ENCODE measurements around the gene MRPL14. TPM values are rescaled to one million over a fixed set of nuclear protein-coding genes. Genes with fewer than 3 reads are reported as not detected.

MRPL14 gene
- total RNA-seq, 1 donor from 2014 or later, result 46.9 TPM

GRCh38 chr6:44129841-44130322 is 2.6 kb upstream of the MRPL14 start:
- no peak for DNase-seq (ENCODE audit: low spot score in 2 of 2, unreplicated experiment in 2 of 2)
- H3K4me3 Mint-ChIP-seq, result peak overlapping the region; percentile 81
- H3K27me3 Mint-ChIP-seq (ENCODE audit: low read depth), result no peaks in the 10 kb centered on the region
- H3K4me1 Mint-ChIP-seq, result peaks cover 38% of the 10 kb centered on the region
- TF ChIP-seq CTCF (IDR thresholded peaks at IDR 0.05; ENCODE audit: unreplicated experiment), result no peak
- H3K36me3 Mint-ChIP-seq, result no peaks in the 10 kb centered on the region
- H3K27ac Mint-ChIP-seq, result no peak overlapping the region
- H3K9me3 Mint-ChIP-seq, result no peaks in the 10 kb centered on the region

GRCh38 chr6:44128020-44128917 is 1.0 kb upstream of the MRPL14 start:
- peaks cover 38% of the 10 kb centered on the region for H3K4me1 Mint-ChIP-seq
- peak in 1 of 2 experiments; percentile 53 for DNase-seq (ENCODE audit: low spot score in 2 of 2, unreplicated experiment in 2 of 2)
- H3K27ac Mint-ChIP-seq, result no peak overlapping the region
- H3K9me3 Mint-ChIP-seq, result no peaks in the 10 kb centered on the region
- no peaks in the 10 kb centered on the region for H3K27me3 Mint-ChIP-seq (ENCODE audit: low read depth)
- peak overlapping the region; percentile 81 for H3K4me3 Mint-ChIP-seq
- H3K36me3 Mint-ChIP-seq, result no peaks in the 10 kb centered on the region
- TF ChIP-seq CTCF (IDR thresholded peaks at IDR 0.05; ENCODE audit: unreplicated experiment), result no peak

GRCh38 chr6:44126320-44127149 is 717 bp downstream of the MRPL14 start:
- Mint-ChIP-seq H3K9me3 (no peaks in the 10 kb centered on the region), H3K36me3 (no peaks in the 10 kb centered on the region), H3K4me3 (peak overlapping the region; percentile 96), H3K27ac (peak overlapping the region; percentile 98), H3K27me3 (ENCODE audit: low read depth) (no peaks in the 10 kb centered on the region), H3K4me1 (peaks cover 47% of the 10 kb centered on the region)
- peak in 1 of 2 experiments; percentile 64 for DNase-seq (ENCODE audit: low spot score in 2 of 2, unreplicated experiment in 2 of 2)
- TF ChIP-seq CTCF (IDR thresholded peaks at IDR 0.05; ENCODE audit: unreplicated experiment), result no peak

- H3K4me3 Mint-ChIP-seq, result no peak overlapping the region
- TF ChIP-seq CTCF (IDR thresholded peaks at IDR 0.05; ENCODE audit: unreplicated experiment), result no peak
- DNase-seq (ENCODE audit: low spot score in 2 of 2, unreplicated experiment in 2 of 2), result no peak
- H3K4me1 Mint-ChIP-seq, result peaks cover 61% of the 10 kb centered on the region
- H3K27ac Mint-ChIP-seq, result no peak overlapping the region
- no peaks in the 10 kb centered on the region for H3K9me3 Mint-ChIP-seq
- no peaks in the 10 kb centered on the region for H3K27me3 Mint-ChIP-seq (ENCODE audit: low read depth)
- H3K36me3 Mint-ChIP-seq, result no peaks in the 10 kb centered on the region
These were observed 3.7 kb downstream of the MRPL14 start for GRCh38 chr6:44123544-44123943.

- H3K27me3 Mint-ChIP-seq (ENCODE audit: low read depth), result no peaks in the 10 kb centered on the region
- no peaks in the 10 kb centered on the region for H3K9me3 Mint-ChIP-seq
- no peak for TF ChIP-seq CTCF (IDR thresholded peaks at IDR 0.05; ENCODE audit: unreplicated experiment)
- H3K4me3 Mint-ChIP-seq, result peak overlapping the region; percentile 0
- H3K27ac Mint-ChIP-seq, result peak overlapping the region; percentile 75
- DNase-seq (ENCODE audit: low spot score in 2 of 2, unreplicated experiment in 2 of 2), result no peak
- no peaks in the 10 kb centered on the region for H3K36me3 Mint-ChIP-seq
- H3K4me1 Mint-ChIP-seq, result peaks cover 61% of the 10 kb centered on the region
These were observed 4.5 kb downstream of the MRPL14 start for GRCh38 chr6:44122801-44123200.

All from mesothelial cell of epicardium (in vitro differentiated cells).